Right kidney (tissue), 1 donor: Measurements from ENCODE around the gene IVD.
"Not testable (repeated sequence)": the region's sequence is repeated elsewhere in the genome, so short reads cannot be mapped to it uniquely, and the experiment has no call there.

ENCODE experiments used
- DNase-seq: peaks from one replicate; pipeline ENCODE4 v3.0.0-alpha.2; 2016

Gene IVD

DNA sequence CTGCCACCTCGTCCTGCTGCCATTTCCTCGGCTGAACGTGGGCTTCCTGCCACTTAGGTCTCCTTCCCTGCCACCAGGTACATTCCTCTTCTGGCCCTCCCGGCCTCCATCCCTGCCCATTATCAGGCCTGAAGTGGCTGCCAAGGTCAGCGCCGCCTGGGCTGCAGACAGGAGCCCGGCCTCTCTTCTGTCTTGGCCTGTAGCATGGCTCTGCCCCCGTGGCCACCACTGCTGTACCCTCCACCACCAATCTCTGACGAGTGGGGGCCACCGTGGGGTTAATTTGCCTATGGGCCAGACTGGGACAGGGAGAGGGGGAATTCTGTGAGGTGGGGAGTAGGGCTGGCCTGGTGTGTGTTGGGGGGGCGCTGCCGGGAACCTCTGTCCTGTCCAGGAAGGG lies 33.1 kb downstream of the IVD start:
- no peak for DNase-seq

DNA sequence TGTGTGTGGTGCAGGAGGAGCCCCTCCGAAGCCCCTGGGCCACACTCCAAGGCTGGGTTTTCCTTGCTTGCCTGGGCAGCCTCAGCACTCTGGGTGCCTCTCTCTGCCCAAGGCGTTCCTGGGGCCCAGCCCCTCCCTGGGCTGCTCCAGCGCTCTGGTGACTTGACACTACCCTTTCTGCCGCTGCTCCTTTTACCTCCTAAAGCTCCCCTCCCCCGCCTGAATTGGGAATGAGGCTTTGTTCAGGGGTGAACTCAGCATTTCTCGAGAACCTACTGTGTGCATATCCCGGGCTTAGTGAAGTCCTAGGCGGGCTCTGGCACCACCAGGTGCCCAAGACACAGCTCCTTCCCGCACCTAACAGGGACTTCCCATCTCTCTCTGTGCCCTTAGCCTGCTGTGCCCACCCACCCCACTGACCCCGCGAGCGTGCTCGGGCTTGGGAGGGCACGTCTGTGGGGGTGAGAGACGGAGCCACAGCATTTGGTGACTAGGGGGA lies 33.9 kb downstream of the IVD start:
- no peak for DNase-seq

DNA sequence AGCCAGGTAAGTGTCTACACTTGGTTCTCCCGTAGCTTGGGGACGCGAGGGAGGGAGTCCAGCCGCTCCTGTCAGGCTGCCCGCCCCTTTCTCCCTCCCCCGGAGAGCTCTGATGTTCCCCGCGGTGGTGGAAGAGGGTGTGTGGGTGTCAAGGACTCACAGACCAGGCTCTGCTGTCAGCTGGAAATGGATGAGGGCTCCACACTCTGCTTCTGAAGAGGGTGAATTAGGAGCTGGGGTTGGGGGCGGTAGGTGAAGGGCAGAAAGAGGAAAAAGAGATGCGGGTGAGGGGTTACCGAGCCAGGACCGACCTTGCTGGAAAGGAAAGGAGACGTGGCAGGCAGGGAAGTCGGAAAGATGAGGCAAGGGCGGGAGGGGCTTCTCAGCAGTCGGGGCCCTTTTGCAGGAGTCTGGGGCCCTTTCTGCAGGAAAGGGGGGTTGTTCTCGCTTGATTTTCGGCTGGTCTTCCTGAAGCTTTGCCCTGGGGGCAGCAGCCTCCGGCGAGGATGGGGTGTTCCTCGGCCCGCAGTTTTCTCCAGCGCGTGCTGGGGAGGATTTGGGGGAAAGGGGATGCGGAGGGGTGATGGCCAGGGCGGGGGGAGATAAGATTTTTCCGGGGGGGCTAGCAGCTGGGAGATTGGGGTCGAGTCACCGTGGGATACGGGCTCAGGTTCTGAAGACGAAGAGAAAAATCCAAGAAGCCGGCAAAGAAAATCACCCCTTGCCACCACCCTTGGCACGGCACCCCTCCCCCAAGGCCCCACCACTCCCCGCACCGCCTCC lies 34.6 kb downstream of the IVD start:
- peak; percentile 72 for DNase-seq

DNA sequence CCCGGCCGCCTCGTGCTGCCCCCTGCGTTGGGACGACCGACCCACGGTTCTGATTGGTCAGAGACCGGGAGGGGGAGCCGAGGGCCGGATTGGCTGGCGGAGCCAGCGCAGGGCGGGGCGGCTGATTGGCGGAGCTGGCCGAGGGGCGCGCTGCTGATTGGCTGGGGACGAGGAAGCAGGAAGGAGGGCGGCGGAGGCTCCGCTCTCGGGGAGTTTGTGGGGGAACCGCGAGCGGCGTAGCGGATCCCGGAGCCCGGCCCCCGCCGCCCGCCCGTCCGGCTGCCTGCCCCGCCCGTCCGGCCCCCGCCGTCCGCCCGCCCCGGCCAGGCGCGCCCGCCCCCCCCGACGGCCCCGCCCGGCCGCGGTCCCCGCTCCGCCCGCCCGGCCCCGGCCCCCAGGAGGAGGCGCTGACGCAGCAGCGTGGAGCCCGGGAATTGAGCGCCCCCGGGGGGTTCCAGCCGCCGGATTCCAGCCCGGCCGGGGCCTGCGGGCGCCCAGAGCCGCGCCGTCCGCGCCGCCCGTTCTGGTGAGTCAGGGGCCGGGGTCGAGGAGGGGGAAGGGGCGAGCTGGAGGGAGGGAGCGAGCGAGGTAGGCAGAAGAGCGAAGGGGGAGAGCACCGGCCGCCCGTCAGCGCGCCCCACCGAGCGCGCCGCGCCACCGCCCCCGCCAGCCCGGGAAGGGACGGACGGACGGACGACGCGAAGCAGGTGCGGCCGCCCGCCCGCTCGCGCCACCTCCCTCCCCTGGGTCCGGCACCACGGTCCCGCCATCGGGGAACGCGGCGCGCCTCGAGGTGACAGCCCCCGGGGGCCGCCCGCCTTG lies 35.4 kb downstream of the IVD start, which contains the start of gene BAHD1:
Gene BAHD1 (plus strand): TSS at position 211 of the 822 bp plus-strand sequence. CDS start 17,512 bp downstream, outside the sequence.
- DNase-seq: peak; percentile 69

DNA sequence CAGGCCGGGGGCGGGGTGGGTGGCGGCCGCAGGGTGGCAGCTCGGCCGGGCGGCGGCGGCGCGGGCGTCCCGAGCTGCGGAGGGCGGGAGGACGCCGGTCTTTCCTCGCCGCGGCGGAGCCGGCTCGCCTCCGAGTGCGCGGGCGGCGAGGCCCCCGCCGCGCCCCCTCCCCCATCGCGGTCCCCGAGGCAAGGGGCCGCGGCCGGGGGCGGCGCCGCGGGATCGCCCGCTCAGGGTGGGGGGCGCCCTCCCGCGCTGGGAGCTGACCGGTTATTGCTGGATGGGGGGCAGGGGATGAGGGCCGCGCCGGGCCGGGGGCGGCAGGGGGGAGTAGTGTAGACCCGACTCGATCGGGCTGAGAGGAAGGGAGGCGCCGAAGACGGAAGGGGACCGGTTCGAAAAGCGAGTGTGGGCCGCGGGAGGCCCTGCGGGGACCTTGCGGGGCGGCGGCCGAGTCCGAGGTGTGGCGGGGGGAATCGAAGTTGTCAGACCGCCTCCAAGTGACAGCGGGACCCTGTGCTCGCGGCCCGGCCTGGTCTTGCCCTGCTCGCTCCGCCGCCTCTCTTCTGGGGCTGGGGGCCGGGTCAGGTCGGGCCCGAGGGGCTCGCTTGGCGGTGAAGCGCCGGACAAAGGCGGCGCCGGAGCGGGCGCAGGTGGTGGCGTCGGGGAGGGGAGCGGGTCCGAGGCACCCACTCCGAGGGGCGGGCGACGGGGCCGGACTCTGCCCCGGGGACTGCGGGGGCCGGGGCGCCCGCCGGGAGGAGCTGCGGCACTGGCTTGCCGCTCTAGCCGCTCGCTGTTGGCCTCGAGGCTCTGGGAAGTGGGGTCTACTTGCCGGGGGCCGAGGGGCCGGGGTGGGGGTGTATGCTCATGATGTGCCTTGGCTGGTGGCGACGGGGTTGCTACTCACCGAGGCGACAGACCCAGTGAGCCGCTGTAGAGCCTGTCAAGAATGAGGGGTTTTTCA lies 36.3 kb downstream of the IVD start:
- peak; percentile 68 for DNase-seq

- DNase-seq: no peak
Measured at GRCh38 chr15:40443255-40443654, 37.7 kb downstream of the IVD start.

DNA sequence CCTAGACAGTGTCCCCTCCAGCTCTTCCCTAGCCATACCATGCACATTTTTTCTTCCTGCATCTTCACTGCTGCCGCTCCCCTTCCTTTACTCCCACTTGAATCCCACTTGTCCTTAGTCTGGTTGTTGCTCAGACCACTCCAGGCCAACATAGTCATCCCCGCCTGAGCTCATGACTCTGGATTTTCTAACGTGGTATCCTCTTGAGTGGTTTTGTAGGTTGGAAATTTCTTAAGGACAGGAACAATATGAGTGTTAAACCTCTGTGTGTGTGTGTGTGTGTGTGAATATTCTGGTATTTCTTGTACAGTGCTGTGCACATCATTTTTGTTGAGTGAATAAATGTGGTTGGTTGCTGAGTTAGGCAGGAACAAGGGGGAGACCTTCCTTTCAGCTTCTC lies 38.3 kb downstream of the IVD start:
- DNase-seq: no peak

- no peak for DNase-seq
Measured at GRCh38 chr15:40444736-40445135, 39.1 kb downstream of the IVD start.

GRCh38 chr15:40445421-40445922 lies 39.9 kb downstream of the IVD start:
- peak; percentile 10 for DNase-seq

DNA sequence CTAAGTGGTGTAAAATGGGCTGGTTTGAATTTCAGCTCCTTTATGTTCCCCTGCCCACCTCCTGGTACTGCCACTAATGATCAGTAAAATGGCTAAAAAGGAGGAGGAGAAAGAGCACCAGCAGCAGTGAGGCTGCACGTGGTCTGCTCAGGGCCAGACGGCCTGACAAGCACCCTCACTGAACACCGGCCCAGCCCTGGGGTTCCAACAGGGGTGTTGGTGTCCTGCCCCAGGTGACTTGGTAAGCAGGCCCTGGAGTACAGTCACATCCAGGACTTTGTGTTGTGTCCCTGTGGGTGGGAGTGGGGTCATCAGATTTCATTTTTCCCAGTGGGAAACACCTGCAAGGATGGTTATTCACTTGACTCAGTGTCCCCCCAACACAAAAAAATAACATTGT lies 40.5 kb downstream of the IVD start:
- no peak for DNase-seq

GRCh38 chr15:40448354-40448753 lies 42.8 kb downstream of the IVD start:
- no peak for DNase-seq

DNA sequence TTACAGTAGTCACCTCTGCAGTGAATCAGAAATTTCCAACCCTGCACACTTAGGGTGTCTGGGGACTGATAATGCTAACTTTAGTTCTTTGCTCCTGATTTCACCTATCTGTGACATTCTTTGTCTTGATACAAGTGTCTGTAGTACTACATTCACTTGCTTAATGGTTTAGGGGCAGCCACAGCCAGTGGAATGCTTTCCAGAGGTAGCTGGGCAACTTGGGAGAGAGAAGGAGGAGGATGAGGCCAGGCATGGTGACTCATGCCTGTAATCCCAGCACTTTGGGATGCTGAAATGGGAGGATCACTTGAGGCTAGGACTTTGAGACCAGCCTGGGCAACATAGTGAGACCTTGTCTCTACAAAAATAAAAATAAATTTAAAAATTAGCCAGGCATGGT lies 43.7 kb downstream of the IVD start:
- DNase-seq: no peak

DNA sequence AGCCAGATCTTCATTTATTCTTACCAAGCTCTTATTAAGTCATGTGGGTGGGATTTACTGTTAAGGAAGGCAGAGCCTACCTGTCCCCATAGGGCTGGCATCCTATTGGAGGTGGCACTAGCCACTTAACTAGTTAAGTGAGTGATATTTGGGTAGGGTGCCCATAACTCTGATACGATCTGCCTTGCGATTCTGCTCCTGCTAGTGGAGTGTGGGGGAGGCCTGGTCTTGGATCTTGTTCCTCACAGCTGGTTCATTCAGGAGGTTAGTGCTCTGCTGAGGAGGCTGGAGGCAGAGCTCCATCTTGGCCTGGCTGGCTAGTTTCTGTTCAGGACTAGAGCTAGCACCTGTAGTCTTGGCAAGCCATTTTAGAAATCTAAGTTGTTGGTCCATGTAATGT lies 44.5 kb downstream of the IVD start:
- no peak for DNase-seq

DNA sequence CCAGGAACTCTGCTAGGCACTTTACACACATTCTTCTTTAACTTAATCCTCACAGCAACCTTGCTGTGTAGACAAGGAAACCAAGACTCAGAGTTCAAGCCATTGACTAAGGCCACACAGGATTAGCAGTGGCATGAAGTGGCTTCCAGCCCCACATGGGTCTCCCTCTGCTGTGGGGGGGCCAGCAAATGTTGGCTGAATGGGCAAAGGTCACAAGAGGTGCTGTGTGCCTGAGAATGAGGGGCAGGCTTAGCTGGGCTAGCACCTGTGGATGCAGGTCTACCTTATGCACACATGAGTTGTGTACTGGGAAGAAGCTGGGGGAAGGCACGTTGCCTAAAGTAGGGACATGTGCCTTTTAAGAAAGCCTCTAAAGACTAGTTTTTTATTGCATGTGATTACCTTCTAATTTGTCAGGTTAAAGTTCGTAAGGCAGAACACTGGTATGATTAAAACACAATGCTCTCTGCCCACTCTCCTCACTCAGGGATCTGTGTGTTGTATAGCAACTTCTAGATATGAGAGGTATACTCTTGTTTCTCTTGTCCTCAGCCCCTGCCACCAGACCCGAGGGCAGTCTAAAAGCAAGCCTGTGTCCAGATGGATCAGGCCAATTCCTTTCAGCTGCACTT lies 46.0 kb downstream of the IVD start:
- no peak for DNase-seq

- DNase-seq: peak; percentile 18
Measured at GRCh38 chr15:40452296-40453090, 46.9 kb downstream of the IVD start.

DNA sequence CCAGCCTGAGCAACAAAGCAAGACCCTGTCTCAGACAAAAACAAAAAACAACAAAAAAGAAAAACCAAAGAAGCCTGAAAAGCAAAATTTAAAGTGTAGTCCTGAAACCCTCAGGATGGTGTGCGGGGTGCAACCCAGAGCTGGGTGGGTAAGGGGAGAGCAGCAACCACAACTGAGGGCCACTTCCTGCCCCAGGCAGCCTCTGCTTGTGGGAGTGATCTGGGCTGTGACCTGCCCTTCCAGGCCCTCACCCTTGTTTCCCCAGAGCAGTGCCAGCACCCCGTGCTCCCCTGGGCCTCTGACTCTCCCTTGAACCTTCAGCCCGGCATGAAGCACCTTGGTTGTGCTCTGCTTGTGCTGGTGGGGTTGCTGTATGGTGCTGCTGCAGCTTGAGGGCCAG lies 48.3 kb downstream of the IVD start:
- not testable (repeated sequence) for DNase-seq

GRCh38 chr15:40454904-40455391 lies 49.4 kb downstream of the IVD start:
- DNase-seq: no peak

GRCh38 chr15:40456299-40456712 lies 50.7 kb downstream of the IVD start:
- no peak for DNase-seq

DNA sequence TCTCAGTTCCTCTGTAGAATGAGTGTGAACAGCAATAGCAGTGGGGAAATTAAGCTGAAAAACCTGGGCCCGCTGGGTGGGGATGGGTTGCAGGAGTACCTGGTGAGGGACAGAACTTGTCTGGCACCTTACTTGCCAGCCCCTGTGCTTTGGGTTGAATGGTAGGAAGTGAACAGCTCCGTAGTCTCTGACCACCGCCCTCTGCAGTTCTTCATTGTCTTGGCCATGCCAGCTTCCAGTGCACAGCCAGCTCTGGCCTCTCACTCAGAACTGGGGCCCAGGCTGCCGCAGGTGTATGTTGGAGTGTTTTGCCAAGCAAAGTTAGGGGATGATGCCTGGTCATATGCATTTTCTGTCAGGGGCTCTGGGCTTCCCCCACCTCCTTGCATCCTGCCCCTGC lies 51.1 kb downstream of the IVD start:
- no peak for DNase-seq
